Head of caudate nucleus (tissue), 42 donors: ENCODE results near the gene RIMOC1.

Experiments
- DNase-seq, 42 donors: peaks; one replicate each; pipeline versions ENCODE4 v3.0.0 to v3.0.0-alpha.2; 2020 to 2021; ENCODE audit warnings: mixed read lengths in 7 of 42
- intact Hi-C: fragments of 100-400 bp; cut with DNase I; formaldehyde crosslinking; loops from one replicate; pipeline ENCODE4 v1.15.0; 2022

The RIMOC1 gene

GRCh38 chr5:41903892-41904799 is at the start of gene RIMOC1:
TSS of gene RIMOC1 (plus strand) at chr5:41904344. CDS start at chr5:41904368, 24 bp downstream.
- intact Hi-C loops = loop anchor here (2.0 kb wide), 1 partner anchor 35 kb away; no protein-coding TSS in a partner anchor

GRCh38 chr5:41856644-41857491 is 47.3 kb upstream of the RIMOC1 start:
- DNase-seq = peak in 29 of 42 donors; percentile 19 to 84 (median 61)
- intact Hi-C loops = no loop called here

More at GRCh38 chr5:41903892-41904799, at the start of gene RIMOC1:
- DNase-seq = peak; percentile 98 to 100 (median 99)

GRCh38 chr5:41857989-41858388 is 46.2 kb upstream of the RIMOC1 start:
- intact Hi-C loops = no loop called here
- DNase-seq = no peak

- intact Hi-C loops = no loop called here
- no peak for DNase-seq
Observed at GRCh38 chr5:41858890-41859289, 45.3 kb upstream of the RIMOC1 start.

DNA sequence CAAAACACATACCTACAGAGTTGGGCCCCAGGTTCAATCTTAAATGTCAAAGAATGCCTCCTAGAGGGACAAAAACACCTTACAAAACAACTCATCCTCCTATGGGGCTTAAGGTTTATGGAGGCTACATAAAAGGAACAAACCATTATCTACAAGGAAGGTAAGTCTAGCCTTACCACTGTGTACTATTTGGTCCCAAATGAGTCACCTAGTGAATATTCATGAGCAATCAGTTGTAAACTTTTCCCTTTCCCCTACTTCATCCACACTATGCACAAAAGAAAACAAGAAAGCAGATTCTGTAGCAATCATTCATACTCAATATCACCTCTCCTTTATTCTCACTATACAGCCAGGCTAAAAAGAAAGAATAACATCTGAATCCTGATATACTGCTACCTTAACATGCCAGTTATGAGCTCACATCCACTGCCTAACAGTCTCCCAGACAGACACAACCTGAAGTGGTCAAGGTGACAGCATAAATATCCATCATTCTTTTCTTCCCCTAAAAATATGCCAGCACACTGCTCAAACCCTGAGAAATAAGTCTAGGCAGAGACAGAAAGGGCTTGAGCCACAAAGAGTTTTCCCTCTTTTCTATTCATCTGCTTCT is 40.2 kb upstream of the RIMOC1 start:
- DNase-seq = no peak
- intact Hi-C loops = no loop called here

- peak in 34 of 42 donors; percentile 0 to 76 (median 26) for DNase-seq
- intact Hi-C loops = loop anchor here (2.0 kb wide), 1 partner anchor 36 kb away; the partner anchor contains the start of gene RIMOC1
Observed at GRCh38 chr5:41869151-41869723, 34.9 kb upstream of the RIMOC1 start.

GRCh38 chr5:41869724-41870626 is 34.2 kb upstream of the RIMOC1 start, which contains the start of gene OXCT1:
TSS of gene OXCT1 (minus strand) at chr5:41870425. CDS start at chr5:41870358, 67 bp downstream.
- intact Hi-C loops = loop anchor here (2.0 kb wide), 1 partner anchor 35 kb away; the partner anchor contains the start of gene RIMOC1
- DNase-seq = peak; percentile 57 to 93 (median 82)

DNA sequence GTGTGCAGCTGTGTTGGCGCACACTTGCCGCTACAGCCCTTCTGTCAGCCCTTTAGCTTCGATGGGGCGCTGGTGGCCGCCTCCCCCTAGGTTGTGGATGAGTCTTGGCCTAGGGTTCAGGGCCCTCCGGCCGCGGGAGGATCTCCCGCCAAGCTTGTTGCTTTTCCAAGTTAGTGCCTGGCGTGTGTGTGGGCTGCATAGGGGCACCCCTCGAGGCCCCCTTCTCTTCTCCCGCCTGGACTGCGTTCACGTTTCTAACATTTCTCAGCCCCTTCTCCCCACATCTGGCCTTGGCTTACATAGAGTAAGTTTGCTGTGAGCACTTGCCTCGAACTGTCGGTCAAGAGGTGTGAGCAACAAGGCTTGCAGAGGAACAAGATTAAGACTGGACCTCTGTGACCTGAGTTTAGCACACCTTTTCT is 33.5 kb upstream of the RIMOC1 start:
- intact Hi-C loops = no loop called here
- DNase-seq = no peak

DNA sequence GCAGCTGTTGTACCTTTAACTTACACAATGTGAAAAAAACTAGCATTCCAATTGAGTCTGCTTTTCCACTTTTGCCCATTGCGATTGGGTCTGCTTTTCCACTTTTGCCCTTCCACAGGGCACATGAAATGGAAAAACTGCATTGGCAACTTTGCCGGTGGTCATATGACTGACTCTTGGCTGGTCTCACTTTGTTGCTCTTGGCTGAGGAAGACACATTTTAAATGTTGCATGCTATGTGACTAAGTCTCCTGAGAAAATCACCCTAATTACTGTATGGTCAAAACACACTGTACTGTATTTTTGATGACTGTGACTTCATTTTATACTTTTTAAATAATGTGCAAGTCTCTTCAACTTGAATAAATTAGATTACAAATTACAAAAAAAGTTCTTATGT is 32.3 kb upstream of the RIMOC1 start:
- DNase-seq = peak in 24 of 42 donors; percentile 8 to 74 (median 32)
- intact Hi-C loops = no loop called here

DNA sequence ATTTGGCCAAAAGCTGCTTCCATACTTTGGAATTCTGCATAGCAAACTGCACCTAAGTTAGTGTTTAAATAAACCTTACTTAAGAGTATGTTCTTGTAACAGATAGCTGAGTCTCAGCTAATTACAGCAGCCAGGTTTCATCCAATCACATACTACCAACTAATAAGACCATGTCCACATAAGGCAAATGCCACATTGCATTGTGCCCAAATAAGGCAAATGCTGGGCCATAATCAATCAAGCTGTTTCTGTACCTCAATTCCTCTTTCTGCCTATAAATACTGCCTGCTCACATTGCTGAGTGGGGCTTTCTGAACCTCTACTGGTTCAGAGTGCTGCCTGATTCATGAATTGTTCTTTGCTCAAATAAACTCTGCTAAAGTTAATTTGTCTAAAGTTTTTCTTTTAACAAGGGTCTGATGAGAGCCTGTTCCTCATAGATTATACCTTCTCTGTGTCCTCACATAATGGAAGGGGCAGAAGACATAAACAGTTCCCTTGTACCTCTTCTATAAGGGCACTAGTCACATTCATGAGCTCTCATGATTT is 29.6 kb upstream of the RIMOC1 start:
- intact Hi-C loops = no loop called here
- no peak for DNase-seq

DNA sequence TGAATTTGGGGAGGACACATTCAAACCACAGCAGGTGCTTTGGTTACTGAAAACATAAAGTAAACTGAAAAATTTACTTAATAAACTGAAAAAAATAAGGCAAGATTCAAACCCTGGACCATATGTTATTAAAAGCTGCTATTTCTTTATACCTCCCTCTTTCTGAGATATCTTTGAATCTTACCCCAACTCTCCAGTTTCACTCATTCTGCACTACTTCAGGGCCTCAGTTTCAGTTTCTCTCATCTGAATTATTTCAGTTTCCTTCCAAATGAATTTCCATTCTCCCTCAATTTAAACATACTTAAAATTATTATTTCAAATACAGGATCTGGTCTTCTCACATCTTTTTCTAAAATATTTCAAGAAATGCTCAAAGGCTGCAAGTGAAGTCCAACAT is 29.0 kb upstream of the RIMOC1 start:
- intact Hi-C loops = no loop called here
- DNase-seq = no peak

GRCh38 chr5:41876678-41877077 is 27.5 kb upstream of the RIMOC1 start:
- DNase-seq = peak in 14 of 42 donors; percentile 11 to 68 (median 36)
- intact Hi-C loops = no loop called here

DNA sequence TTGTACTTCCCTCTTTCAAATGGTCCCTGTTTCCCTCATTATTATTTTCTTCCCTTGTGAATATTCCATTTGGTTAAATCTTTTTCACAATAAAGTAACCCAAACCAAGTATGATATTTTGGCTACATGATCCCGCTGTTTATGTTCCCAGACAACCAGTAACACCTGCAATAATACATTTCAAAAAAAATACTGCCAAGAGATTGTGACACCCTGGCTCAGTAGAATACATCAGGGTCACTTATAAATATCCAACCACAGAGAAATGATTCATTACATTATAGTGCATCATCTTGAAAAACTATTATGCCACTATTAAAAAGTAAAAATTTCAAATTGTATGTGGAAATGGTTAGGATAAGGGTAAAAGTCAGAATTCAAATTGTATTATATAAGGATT is 26.7 kb upstream of the RIMOC1 start:
- intact Hi-C loops = no loop called here

GRCh38 chr5:41878173-41878572 is 26.0 kb upstream of the RIMOC1 start:
- DNase-seq = no peak
- intact Hi-C loops = no loop called here

More for the DNA sequence above, 26.7 kb upstream of the RIMOC1 start:
- DNase-seq = no peak

GRCh38 chr5:41878643-41879478 is 25.3 kb upstream of the RIMOC1 start:
- DNase-seq = no peak
- intact Hi-C loops = no loop called here

- intact Hi-C loops = no loop called here
- DNase-seq = no peak
Observed at GRCh38 chr5:41882765-41883164, 21.4 kb upstream of the RIMOC1 start.
